ENCODE data around the gene ANKRD36.
"Not testable (repeated sequence)": the region's sequence is repeated elsewhere in the genome, so short reads cannot be mapped to it uniquely, and the experiment has no call there.

DNA sequence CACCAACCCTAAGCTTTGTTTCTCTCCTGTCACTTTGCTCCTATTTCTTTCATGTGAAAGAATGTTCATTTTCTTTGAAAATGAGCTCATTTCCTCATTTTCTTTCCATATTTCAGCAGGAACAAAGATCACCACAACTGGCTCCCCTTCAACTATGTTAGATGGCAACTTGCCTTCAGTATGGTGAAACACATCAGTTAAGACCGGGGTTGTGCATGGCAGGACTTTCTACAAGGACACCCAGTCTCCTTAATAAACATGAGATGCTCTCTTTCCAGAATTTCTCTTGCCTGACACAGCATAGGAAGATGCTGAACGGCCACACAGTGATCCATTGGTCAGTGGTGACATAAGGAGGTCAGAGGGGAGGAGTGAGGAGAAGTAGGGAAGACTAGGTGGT is 172.2 kb downstream of the ANKRD36 start:
- TF ChIP-seq CTCF (conservative IDR thresholded peaks at IDR 0.05; ENCODE audit: low read depth, low read length); MXI1 (IDR thresholded peaks at IDR 0.05; ENCODE audit: borderline replicate concordance, low read depth, low read length); CHD1 (IDR thresholded peaks at IDR 0.05; ENCODE audit: low read depth, low read length); RFX5 (IDR thresholded peaks at IDR 0.05; ENCODE audit: low read depth, low read length); POLR2A (IDR thresholded peaks at IDR 0.05; ENCODE audit: low read depth, low read length): not testable (repeated sequence)

Measured in IMR-90 (cell line).